Memory B cell (primary cell): ENCODE results near the gene DMRT3.

Source experiments
- ATAC-seq: fragments of 150-1000 bp; cut with Tn5 transposase; 2 replicates; pipeline ENCODE4 v1.10.0; 2021; ENCODE audit warnings: low read depth, mild to moderate bottlenecking, moderate library complexity
- DNase-seq, 2 donors: peaks; one replicate each; pipeline ENCODE4 v3.0.0; 2022; ENCODE audit warnings: low spot score in 2 of 2
- H3K27ac Mint-ChIP-seq: one replicate; pipeline ENCODE4 v1.8.0; 2022; ENCODE audit warnings: mild to moderate bottlenecking, moderate library complexity, mixed read lengths
- H3K27me3 Mint-ChIP-seq: one replicate; pipeline ENCODE4 v1.8.0; 2022; ENCODE audit warnings: mixed read lengths
- H3K36me3 Mint-ChIP-seq: one replicate; pipeline ENCODE4 v1.8.0; 2022; ENCODE audit warnings: mild to moderate bottlenecking, mixed read lengths
- H3K4me1 Mint-ChIP-seq: one replicate; pipeline ENCODE4 v1.8.0; 2022; ENCODE audit warnings: mixed read lengths
- H3K4me3 Mint-ChIP-seq: one replicate; pipeline ENCODE4 v1.8.0; 2022; ENCODE audit warnings: mild to moderate bottlenecking, moderate library complexity, mixed read lengths
- H3K9me3 Mint-ChIP-seq: one replicate; pipeline ENCODE4 v1.8.0; 2022; ENCODE audit warnings: mixed read lengths

The DMRT3 gene

GRCh38 chr9:1039589-1039988 is 63.1 kb downstream of the DMRT3 start:
- Mint-ChIP-seq H3K4me1 (no peaks in the 10 kb centered on the region), H3K4me3 (no peak overlapping the region), H3K27ac (no peak overlapping the region), H3K9me3 (no peaks in the 10 kb centered on the region), H3K36me3 (no peaks in the 10 kb centered on the region), H3K27me3 (peaks cover 18% of the 10 kb centered on the region)
- ATAC-seq (no peak), DNase-seq (no peak)
